ENCODE data around the gene PNMA8C.
A peak's percentile ranks its signal among the peaks of the same experiment; 100 is the strongest.

The PNMA8C gene

DNA sequence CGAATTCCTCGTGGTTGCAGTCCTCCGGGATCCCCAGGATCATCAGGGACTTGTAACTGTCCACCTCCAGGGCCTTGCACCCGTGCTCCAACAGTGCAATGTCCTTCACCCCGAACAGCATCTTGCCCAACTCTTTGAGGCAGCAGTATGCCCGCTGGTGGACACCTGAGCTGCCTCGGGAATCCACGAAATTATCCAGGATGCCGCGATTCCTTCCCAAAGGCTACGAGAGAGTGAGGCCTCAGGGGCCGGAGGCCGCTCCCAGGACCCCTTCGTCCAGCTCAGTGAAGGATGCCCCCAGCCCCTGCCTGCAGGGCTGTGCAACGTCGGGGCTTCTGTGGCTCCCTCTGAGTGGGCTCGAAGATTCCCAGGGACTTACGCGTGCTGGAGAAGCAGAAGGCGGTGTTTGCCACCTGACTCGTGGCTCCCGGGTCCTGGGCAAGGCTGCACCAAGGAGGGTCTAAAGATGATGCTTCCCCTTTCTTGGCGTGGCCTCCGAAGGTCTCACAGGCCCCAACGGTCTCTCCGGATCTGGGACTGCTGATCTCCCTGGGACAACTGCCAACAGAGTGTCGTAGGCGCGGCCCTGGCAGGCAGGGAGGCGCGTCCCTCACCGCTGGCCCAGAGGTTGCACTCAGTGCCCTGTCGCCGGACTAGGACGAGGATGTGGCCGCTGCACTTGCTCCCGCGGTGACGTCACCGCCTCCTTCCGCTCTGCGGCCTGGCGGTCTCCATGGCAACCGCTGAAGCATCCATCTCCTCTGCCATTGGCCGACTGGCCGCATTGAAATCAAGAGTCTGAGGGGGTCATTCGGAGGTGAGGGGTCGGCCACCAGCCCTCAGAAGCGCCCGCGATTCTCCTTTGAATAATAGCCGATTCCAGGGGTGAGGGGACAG lies at the start of gene PNMA8C:
Gene PNMA8C (minus strand): TSS at position 698 of the 897 bp plus-strand sequence. CDS start 577 bp downstream, at position 121.
- TF ChIP-seq ZNF561 (tag by site-specific recombination; IDR thresholded peaks at IDR 0.05; ENCODE audit: borderline replicate concordance) = no peak
- TF ChIP-seq ZNF37A (tag by site-specific recombination; IDR thresholded peaks at IDR 0.05) = no peak
- TF ChIP-seq ZNF133 (tag by site-specific recombination; IDR thresholded peaks at IDR 0.05) = peak; percentile 41; the same call in 1 of the 2 replicates
- TF ChIP-seq ZIC2 (tag by site-specific recombination; IDR thresholded peaks at IDR 0.05) = no peak
- no peak for TF ChIP-seq KLF16 (tag by site-specific recombination; IDR thresholded peaks at IDR 0.05)

GRCh38 chr19:46475986-46476385 lies 47.2 kb upstream of the PNMA8C start:
- TF ChIP-seq, protein P1, sequence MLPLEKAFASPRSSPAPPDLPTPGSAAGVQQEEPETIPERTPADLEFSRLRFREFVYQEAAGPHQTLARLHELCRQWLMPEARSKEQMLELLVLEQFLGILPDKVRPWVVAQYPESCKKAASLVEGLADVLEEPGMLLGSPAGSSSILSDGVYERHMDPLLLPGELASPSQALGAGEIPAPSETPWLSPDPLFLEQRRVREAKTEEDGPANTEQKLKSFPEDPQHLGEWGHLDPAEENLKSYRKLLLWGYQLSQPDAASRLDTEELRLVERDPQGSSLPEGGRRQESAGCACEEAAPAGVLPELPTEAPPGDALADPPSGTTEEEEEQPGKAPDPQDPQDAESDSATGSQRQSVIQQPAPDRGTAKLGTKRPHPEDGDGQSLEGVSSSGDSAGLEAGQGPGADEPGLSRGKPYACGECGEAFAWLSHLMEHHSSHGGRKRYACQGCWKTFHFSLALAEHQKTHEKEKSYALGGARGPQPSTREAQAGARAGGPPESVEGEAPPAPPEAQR (tag by site-specific recombination; IDR thresholded peaks at IDR 0.05) = no peak
- TF ChIP-seq ZNF19 (tag by site-specific recombination; IDR thresholded peaks at IDR 0.05; ENCODE audit: low read depth) = no peak
- TF ChIP-seq ZNF324 (tag by site-specific recombination; IDR thresholded peaks at IDR 0.05) = no peak
- TF ChIP-seq ZNF555 (tag by site-specific recombination; conservative IDR thresholded peaks at IDR 0.05) = no peak
- TF ChIP-seq ZNF514 (tag by site-specific recombination; IDR thresholded peaks at IDR 0.05) = no peak
- no peak for TF ChIP-seq ZNF248 (tag by site-specific recombination; IDR thresholded peaks at IDR 0.05)
- no peak for TF ChIP-seq ZNF354C (tag by site-specific recombination; IDR thresholded peaks at IDR 0.05; ENCODE audit: borderline replicate concordance, low read depth)
- no peak for TF ChIP-seq ZNF76 (tag by site-specific recombination; IDR thresholded peaks at IDR 0.05; ENCODE audit: borderline replicate concordance, low read depth)
- no peak for TF ChIP-seq TCF7L2 (IDR thresholded peaks at IDR 0.05; ENCODE audit: borderline replicate concordance, low read depth, low read length)
- no peak for TF ChIP-seq OVOL3 (tag by site-specific recombination; IDR thresholded peaks at IDR 0.05)
- no peak for TF ChIP-seq ZNF837 (tag by site-specific recombination; IDR thresholded peaks at IDR 0.05)
- ChIA-PET CTCF (interaction anchor here (0.6 to 2.2 kb wide), 6 partner anchors 12 to 1275 kb away, joined by 3 to 8 read pairs (median 6); no protein-coding TSS in a partner anchor), POLR2A (interaction anchor here (0.5 kb wide), 1 partner anchor 21 kb away, joined by 5 read pairs; no protein-coding TSS in a partner anchor)
- no peak overlapping the region for H3K4me3 ChIP-seq (ENCODE audit: low read depth, low read length)
- no peak overlapping the region for H3K27ac ChIP-seq (ENCODE audit: extremely low read depth, low read depth, low read length)
- peaks cover 4% of the 10 kb centered on the region for H3K4me1 ChIP-seq (ENCODE audit: control insufficient read depth, insufficient read depth, low read length)
- no peaks in the 10 kb centered on the region; a peak in 1 of 3 replicates for H3K36me3 ChIP-seq (ENCODE audit: control insufficient read depth in 2 of 2, insufficient read depth in 1 of 2, low read length in 2 of 2)
- H3K9me3 ChIP-seq (ENCODE audit: control insufficient read depth, insufficient read depth, low read depth, low read length) = no peaks in the 10 kb centered on the region

More for the DNA sequence above, at the start of gene PNMA8C:
- H3K36me3 ChIP-seq (ENCODE audit: control insufficient read depth in 2 of 2, insufficient read depth in 1 of 2, low read length in 2 of 2) = no peaks in the 10 kb centered on the region
- CTCF ChIA-PET = interaction anchor here (0.7 to 1.9 kb wide), 5 partner anchors 22 to 168 kb away, joined by 3 to 10 read pairs (median 4); no protein-coding TSS in a partner anchor
- no peaks in the 10 kb centered on the region for H3K9me3 ChIP-seq (ENCODE audit: control insufficient read depth, insufficient read depth, low read depth, low read length)
- no peak within 1 kb of the TSS for H3K27ac ChIP-seq (ENCODE audit: extremely low read depth, low read depth, low read length)
- peaks cover 7% of the 10 kb centered on the region for H3K4me1 ChIP-seq (ENCODE audit: control insufficient read depth, insufficient read depth, low read length)
- peak within 1 kb of the TSS; percentile 14; the same call in 1 of the 2 replicates for H3K4me3 ChIP-seq (ENCODE audit: low read depth, low read length)
- POLR2A ChIA-PET = no interaction called here

- Histone ChIP-seq H3K36me3 (ENCODE audit: control insufficient read depth in 2 of 2, insufficient read depth in 1 of 2, low read length in 2 of 2) (peaks cover 0 to 8% of the 10 kb centered on the region in 2 experiments; a peak in 1 of 3 replicates), H3K4me1 (ENCODE audit: control insufficient read depth, insufficient read depth, low read length) (no peaks in the 10 kb centered on the region; the same call in 1 of the 2 replicates), H3K9me3 (ENCODE audit: control insufficient read depth, insufficient read depth, low read depth, low read length) (no peaks in the 10 kb centered on the region), H3K4me3 (ENCODE audit: low read depth, low read length) (no peak overlapping the region), H3K27ac (ENCODE audit: extremely low read depth, low read depth, low read length) (no peak overlapping the region)
- ChIA-PET POLR2A (interaction anchor here (0.6 to 2.0 kb wide), 2 partner anchors 61 to 73 kb away, joined by 3 to 5 read pairs; partner anchors contain the start of gene CCDC8), CTCF (interaction anchor here (0.7 to 1.0 kb wide), 4 partner anchors 40 to 742 kb away, joined by 3 to 6 read pairs (median 4); no protein-coding TSS in a partner anchor)
- TF ChIP-seq ZNF354C (tag by site-specific recombination; IDR thresholded peaks at IDR 0.05; ENCODE audit: borderline replicate concordance, low read depth) (no peak), ZNF639 (tag by site-specific recombination; IDR thresholded peaks at IDR 0.05) (no peak), MEIS1 (CRISPR knock-in tag; IDR thresholded peaks at IDR 0.05; ENCODE audit: borderline replicate concordance) (no peak), ZNF132 (tag by site-specific recombination; IDR thresholded peaks at IDR 0.05; ENCODE audit: borderline replicate concordance) (no peak), ZNF426 (tag by site-specific recombination; IDR thresholded peaks at IDR 0.05) (no peak), SP7 (tag by site-specific recombination; IDR thresholded peaks at IDR 0.05) (no peak), ZXDB (tag by site-specific recombination; IDR thresholded peaks at IDR 0.05) (no peak), ZNF433 (tag by site-specific recombination; IDR thresholded peaks at IDR 0.05; ENCODE audit: low read depth) (no peak), ZBTB44 (tag by site-specific recombination; IDR thresholded peaks at IDR 0.05) (no peak), HOXA7 (CRISPR knock-in tag; IDR thresholded peaks at IDR 0.05; ENCODE audit: borderline replicate concordance) (no peak), ZNF777 (tag by site-specific recombination; IDR thresholded peaks at IDR 0.05; ENCODE audit: borderline replicate concordance) (no peak), ZNF350 (tag by site-specific recombination; IDR thresholded peaks at IDR 0.05) (no peak)
Observed at GRCh38 chr19:46474211-46474610, 45.5 kb upstream of the PNMA8C start.

Measured in HEK293 (cell line).